Measurements from ENCODE around the gene SPTB.

GRCh38 chr14:64754685-64755084, 125.0 kb downstream of the SPTB start:
- TF ChIP-seq CTCF (IDR thresholded peaks at IDR 0.05) (no peak), POLR2AphosphoS5 (IDR thresholded peaks at IDR 0.05) (no peak), POLR2A (IDR thresholded peaks at IDR 0.05) (no peak)
